HG03378 (cell line): ENCODE data around the gene GDPD5.

Experiments used
- ATAC-seq: cut with Tn5 transposase; IDR thresholded peaks from one replicate; pipeline ENCODE4 v1.9.1; 2021; ENCODE audit warnings: mild to moderate bottlenecking, moderate library complexity; ENCODE audit not compliant: unreplicated experiment

Gene GDPD5

DNA sequence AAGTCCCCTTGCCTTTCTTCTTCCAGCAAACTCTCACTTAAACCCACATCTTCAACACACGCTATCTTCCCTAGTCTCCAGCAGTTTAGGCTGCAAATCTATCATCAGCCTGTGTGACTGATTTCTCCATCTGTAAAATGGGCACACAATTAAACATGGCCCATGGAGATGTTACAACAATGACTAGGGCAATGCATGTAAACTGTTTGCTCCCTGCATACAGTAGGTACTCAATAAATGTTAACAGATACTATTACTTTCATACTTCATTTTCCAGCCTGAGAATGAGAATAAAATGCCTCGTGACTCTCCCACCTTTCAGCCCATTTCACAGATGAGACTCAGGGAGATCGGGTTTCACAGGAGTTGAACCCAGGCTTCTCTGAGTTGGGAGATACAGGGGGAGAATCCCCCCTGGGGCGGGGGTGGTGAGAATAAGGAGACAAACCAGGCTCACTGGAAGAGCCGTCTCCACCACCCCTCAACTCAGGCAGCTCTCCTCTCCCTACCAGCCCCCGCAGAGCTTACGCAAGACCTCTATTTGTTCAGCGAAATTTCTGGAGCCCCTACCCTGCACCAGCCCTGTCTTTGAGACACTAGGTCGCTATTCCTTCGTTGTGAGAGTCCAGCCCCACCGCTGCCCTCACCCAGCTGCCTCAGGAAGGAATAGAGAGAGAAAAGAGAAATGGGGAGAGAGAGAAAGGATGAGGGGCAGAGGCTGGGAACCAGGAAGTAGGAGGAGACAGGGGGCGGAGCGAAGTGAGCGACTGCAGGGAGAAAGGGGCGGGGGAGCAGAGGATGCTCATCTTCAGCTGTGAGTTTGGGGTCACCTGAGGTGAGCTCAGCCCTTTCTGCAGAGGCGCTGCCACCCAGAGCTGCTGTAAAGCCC is 50.6 kb downstream of the GDPD5 start:
- no peak for ATAC-seq

DNA sequence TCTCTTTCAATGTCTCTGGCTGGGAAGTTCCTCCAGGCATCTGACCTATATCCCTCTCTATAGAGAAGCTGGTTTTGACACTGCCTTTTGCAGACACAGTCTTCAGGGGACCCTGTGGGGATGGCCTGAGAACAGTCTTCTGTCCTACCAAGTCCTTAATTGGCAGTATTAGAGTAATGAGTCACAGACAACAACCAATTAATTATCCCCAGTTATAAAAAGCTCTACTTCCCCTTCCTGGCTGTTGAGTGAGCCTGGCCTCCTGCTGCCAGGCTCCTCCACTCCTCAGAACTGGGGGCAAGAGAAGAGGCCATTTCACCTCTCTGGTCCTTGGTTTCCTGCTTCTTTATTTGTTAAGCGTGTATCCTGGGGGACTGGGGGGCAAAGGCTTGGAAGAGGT is 51.5 kb downstream of the GDPD5 start:
- no peak for ATAC-seq

DNA sequence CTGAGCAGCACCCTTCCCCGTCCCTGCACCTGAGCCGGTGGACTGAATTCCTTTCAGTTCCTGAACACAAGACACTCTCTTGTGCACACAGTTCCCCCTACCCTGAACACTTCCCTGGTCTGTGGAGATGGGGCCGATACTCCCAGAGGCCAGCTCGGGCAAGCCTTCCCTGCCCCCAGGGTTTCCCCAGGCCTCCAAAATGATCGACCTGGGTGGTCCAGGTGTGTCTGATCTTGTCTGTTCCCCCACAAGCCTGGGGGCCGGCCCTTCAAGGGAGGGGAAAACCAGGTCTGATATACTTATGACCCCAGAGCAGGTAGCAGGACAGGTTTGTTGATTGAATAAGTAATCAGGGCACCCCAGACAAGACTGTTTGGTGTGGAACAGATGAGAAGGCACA is 52.1 kb downstream of the GDPD5 start:
- no peak for ATAC-seq

DNA sequence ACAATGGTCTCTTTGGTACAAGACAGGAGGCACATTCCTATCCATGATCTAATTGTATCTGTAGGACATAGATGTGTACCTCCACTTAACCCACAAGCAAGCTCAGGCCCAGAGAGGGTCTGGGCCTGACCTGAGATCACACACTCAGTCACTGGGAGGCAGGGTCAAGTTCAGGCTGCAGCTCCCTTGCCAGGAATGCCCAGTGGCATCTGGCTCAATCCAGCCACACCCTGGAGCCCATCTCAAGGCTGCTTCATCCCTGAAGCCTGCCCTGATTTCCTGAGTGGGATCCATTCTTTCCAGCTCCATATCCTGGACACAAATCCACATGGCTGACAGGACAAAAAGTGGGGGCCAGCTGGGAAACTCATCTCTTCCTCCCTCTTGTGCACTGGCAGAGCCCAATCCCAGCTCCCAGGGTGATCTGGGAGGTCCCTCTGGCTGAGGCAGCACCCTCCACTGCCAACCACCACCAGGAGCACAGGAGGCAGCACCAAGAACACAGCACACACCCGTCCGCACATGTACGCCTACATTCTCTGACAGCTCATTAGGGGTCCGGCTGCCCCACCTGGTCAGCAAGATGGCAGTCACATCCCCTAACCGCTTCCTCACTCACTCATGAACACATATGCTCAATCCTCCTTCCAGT is 53.5 kb downstream of the GDPD5 start:
- ATAC-seq: no peak

DNA sequence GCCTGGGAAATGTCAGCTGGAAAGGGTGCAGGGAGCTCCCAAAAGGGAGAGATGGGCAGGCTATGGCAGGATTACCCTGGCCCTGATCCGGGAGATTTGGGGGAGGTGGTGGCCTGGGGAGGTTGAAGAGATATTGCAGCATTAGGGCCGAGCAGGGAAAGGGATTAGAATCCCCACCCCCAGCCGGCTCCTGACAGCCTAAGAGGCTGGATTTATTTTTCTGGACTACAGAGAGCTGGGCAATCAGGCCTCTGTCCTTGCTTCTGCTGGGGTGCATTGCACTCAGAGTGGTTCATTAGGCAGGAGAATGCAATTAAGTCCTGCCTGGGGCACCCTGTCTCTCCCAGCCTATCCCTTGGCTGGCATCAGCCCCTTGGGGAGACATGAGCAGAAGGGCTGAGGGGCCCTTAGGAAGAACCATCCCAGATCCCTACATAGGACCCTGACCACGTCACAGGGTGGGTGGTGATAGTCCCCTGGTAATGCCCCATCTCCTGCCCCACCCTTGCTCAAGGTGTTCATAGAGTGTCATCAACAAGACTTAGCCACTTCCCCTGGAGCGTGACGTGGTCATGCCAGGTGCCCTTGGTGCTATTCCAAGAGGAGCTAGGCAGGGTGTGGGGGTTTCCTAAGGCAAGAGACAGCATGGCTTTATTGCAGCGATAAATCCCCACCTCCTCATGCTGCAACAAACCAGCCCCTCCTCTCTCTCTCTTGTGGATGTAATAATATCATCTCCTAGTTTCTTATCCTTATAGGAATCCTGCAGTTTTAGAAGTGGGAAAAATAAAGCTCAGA is 54.4 kb downstream of the GDPD5 start:
- no peak for ATAC-seq

DNA sequence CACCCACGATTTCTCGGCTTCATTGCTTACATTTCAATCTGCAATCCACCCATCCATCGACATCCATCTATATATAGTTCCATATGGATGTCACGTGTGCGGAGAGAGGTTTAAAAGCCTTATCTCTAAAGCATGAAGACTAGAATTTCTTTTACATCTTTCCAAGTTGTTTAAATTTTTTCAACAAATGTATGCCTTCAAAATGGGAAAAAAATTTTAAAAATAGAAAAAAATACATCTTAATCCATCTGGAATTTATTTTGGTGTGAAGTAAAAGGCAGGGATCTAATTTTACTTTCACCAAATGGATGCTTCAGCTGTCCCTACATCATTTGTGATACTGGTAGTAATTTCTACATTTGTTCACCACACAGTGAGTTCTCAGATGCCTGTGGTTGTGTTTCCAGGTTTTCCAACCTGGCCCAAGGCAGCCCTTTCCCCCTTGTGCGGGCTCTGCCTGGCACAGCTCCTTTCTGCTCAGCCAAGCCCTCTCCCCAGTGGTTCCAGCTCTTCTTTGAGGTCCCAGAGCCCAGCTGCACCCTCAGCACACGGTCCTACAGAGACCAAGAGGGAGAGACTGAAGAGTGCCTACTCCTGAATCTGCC is 55.2 kb downstream of the GDPD5 start:
- no peak for ATAC-seq

DNA sequence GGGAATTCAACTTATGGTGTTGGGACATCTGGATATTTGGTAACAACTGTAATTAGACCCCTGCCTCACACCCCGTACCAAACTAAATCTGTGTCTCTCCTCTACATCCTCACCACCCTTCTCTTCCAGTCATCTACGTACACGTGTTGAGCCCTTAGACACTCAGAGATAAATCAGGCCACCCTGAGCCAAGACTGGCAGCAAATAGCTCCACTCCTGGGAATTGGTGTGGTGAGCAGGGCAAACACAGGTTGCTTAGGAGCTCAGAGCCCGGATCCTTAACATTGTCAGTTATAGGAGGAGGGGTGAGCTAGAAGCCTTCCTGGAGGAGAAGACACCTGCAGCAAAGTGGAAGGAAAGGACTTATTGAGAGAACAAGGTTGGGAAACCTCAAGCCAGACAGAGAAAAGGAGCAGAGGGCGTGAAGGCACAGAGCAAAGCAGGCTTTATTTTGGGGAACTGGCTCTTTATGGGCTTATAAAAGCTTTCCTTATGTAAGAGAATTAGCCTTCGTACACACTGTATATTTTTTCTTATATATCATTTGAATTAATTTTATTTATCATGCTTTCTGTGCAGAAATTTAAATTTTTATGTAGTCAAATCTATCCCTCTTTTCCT is 55.8 kb downstream of the GDPD5 start:
- ATAC-seq: no peak

DNA sequence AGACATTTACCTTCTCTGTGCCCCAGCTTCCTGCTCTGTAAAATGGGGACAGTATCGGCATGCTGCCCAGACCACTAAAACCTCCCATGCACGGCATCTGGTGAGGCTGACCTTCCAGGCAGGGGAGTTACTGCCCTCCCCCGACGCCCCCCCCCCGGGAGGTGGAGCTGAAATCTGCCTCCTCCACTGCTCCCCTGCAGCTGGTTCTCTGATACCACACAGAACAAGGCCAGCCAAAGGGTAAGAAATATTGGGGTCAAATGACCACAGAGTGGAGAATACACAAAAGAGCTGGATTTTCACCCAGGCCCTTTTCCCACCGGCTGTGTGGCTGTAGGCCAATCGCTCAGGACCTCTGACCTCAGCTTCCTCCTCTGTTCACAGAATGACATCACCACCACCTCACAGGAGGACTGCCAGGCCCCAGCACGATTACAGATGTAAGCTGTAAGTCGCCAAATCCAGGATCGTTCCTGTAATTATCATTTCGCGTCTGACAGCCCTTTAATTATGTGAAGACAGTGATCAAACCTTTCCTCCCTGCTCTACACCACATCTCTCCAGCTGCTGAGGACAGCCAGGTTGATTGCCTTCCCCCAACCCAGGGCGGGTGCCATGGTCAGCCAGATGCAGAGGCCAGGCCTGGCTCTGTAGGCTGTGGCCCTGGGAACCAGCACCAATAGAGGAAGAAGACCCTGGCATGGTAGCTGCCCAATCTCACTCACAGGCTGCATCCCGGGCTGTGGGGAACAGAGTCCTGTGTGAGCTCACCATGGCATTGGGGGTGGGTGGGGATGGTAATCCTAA is 57.0 kb downstream of the GDPD5 start:
- no peak for ATAC-seq

DNA sequence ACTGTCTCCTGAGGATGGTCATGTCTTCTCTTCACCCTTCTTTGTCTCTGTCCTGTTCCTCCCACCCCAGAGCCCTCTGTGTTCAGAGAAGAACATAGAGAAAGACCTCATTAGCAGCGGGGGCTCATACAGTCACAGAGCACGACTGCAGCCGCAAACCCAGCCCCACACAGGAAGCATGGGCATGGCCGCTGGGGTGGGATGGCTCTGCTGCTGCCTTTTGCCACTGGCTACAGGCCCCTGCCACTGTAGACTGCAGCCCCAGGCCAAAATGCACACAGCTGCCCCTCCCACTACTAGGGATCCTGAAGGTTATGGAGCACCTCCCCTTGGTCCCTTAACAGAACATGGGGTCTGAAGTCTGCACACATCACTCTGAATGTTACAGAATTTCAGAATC is 57.9 kb downstream of the GDPD5 start:
- ATAC-seq: no peak

DNA sequence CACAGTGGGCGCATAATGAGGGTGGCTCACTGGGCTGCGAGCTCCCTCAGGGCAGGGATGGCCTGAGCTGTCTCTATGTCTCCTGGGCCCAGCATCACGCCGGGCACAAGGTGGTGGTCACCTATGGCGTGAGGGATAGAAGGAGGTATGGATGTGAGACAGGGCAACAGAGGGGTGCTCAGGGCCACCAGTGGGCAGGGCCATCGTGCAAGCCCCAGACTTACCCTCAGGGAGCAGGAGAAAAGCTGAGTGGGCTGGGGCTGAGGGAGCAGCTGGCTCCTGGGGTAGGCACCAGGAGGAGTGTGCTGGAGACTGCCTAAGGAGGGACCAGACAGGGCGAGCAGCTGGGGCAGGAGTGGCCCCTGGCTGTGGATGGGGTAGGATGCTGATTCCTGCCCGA is 58.4 kb downstream of the GDPD5 start:
- no peak for ATAC-seq

DNA sequence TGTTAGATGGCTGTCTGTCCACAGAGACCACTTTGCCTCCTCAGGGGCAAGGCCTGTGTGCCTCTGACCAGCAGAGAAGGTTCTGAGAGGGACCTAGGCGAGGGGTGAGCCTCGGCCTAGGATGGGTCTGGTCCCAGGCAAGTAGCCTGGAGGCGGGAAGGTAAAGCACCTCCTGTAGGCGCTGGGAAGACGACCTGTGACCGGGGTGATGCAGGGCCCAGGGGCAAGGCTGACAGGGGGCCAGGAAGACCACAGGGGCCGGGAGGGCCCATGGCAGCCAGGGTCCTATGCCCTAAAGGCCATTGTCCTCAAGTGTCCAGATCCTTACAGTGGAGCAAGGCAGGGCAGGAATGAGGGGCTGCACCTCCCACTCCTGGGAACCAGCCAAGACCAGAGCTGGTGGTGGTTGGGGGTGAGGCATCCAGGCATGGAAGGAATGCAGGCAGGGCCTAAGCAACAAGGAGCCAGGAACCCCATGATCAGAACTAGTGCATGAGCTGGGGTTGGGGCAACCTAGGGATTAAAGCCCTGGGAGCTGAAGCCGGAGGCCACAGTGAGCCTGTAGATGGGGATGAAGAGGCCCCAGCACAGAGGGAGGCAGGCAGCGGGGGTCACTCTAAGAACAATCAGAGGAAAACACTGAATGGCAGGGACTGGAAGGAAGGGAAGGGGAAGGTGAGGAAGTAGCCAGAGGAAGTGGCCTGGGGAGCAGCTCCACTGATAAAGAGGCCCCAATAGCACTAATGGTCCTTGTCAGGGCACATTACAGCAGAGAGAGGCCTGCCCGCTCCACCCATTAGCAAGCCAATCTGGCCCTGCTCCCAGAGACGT is 59.8 kb downstream of the GDPD5 start:
- no peak for ATAC-seq

DNA sequence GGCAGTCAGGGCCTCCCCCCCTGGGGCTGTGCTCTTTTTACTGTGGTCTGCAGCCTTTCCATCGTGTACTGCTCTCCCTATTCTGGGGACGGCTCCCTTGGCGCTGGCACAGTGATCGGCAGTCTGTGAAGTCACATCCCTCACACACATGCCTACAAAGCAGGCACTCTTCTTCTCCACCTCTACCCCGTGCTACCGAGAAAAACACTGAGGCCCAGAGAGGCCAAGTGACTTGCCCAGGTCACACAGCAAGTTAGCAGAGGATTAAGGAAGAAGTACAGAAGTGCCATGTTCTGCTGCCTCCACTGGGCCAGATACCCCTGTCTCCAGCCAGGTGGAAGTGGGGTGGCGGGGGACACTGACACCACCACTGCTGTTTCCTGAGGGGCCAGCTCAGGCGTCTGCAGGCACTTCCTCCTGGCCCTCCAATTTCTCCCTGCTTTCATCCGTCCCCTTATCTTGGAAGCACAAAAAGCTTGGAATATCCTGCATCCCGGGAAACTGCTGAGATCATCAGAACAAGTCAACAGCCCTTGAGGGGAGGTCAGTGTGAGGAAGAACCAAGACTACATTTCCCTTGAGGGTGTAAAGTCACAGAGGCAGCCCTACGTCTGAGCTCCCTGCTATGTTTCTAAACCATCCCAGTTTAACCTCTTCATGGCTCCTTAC is 62.5 kb downstream of the GDPD5 start:
- ATAC-seq: no peak

DNA sequence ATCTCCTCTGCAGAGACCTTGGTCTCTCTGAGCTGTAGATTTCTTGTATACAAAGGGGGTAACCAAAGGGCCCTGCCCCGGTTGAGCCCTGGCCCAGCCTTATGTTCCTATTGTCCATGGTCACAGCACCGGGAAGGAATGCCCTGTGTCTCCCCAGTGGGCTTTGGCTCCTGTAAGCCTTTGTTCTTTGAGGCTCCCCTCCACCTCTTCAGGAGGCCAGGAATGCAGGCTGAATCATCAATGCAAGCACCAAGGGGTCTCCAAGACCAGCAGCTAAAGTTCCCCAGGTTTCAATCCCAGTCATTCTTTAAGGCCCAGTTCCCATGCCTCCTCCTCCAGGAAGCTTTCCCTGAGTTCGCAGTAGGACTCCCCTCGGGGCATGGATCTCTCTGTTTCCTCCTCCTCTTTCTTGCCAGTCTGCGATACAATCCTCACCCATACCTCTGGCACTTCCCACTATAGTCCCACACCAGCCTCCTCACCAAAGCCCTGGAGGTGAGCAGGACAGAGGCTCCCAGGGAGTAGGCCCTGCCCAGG is 63.6 kb downstream of the GDPD5 start:
- ATAC-seq: no peak

DNA sequence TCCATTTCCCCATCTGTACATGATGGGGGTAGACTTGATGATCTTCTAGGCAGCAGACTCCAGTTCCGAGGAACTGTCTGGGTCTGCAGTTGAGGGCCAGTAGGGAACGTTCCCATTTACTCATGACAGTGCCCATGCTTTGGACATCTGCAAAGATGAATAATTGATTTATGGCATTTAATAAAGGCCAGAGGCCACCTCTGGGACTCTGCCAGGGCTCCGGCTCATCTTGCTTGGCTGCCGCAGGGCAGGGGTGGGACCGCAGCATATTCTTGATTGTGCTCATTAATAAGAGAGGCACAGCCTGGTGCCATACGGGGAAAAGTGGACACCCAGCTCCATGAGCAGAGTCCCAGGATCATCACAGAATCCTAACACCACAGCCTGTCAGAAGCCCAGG is 64.6 kb downstream of the GDPD5 start:
- no peak for ATAC-seq

DNA sequence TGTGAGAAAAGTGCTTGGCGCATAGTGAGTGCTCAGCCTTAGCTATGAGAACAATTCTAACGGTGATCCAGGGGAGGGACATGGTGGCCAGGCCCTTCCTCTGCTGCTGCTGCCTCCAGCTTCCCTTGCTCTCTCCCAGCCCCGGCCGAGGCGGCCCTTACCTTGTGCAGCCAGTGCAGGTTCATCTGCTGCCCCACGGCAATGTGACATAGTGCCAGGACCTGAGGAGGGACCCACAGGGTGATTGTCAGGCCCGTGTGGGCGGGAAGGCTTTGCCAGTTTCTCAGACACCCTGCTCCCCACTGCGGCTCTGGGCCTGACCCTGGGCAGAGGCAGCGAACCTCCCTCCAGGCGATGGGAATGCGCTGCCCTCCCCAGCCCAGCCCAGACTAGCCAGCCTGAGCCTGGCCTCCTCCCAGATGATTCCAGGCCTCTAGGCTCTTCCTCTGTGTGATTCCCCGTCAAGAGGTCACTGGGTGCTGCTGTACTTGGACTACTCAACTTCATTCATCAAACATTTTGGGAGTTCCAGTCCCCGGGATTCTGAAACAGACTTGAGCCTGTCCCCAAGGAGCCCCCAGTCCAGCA is 69.1 kb downstream of the GDPD5 start:
- ATAC-seq: no peak

DNA sequence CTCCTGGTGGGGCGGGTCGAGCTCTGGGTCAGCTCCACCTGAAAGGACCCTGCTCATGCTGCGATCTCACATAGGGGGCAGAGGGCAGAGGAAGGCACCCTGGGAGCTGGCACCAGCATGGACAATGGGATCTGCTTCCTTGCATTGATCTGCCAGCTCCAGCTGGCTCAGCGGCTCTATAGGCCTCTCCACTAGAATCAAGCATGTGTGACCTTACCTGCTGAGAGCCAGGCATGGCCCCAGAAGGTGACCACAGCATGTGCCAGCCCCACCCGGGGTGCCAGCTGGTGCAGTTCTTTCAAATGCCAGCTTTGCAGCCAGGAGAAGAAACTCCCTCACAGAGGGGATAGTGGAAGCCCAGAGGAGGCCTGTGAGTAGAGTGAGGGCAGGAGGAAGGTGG is 70.8 kb downstream of the GDPD5 start:
- ATAC-seq: no peak

DNA sequence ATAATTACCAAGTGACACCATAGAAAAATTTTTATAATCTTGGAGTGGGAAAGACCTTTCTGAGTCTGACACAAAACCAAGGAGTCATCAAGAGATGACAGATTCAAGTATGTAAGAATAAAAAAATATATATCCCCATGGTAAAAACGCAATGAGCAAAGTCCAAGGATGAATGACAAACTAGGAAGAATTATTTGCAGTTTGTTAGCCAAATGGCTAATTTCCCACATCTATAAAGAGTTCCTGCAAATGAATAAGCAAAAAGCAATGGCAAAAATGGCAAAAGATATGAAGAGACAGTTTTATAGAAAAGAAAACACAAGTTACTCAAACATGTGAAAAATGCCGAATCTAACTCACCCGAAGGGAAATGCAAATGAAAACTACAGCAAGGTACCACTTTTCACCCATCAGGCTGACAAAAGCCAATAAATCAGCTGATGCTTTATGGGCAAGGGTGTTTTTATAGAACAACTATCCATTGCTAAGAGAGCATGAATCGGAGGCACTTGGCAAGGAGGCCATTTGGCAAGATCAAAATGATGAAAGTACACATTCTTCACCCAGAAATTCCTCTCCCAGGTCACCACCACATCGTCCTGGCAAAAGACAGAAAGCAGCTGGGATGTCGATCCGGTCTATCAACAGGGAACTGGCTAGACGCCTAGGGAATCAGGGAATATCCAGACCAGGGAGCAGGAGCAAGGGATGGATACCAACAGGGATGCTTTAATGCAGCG is 71.7 kb downstream of the GDPD5 start:
- no peak for ATAC-seq
